ENCODE data around the gene ANXA4. TPM values are rescaled to one million over a fixed set of nuclear protein-coding genes. Genes with fewer than 3 reads are reported as not detected.
"Not testable (repeated sequence)": the region's sequence is repeated elsewhere in the genome, so short reads cannot be mapped to it uniquely, and the experiment has no call there.

ANXA4 gene
- total RNA-seq, 2 experiments from 2014 or later = 14.6 to 17.5 TPM

GRCh38 chr2:69714539-69715220, 27.3 kb upstream of the ANXA4 start:
- DNase-seq (peak; percentile 97), ATAC-seq (peak; percentile 96)
- intact Hi-C loops (cut with micrococcal nuclease) = loop anchor here (2.0 to 5.0 kb wide), 2 partner anchors 67 to 154 kb away; no protein-coding TSS in a partner anchor
- H3K27me3 Mint-ChIP-seq; H3K27ac Mint-ChIP-seq; H3K9me3 Mint-ChIP-seq; H3K4me3 Mint-ChIP-seq; POLR2A ChIA-PET; H3K36me3 Mint-ChIP-seq (ENCODE audit: low read depth): not testable (repeated sequence)
- H3K4me1 Mint-ChIP-seq (ENCODE audit: low read depth) = peaks cover 16% of the 10 kb centered on the region
- CTCF ChIA-PET = interaction anchor here (0.6 to 9.3 kb wide), 23 partner anchors 9 to 341 kb away, joined by 3 to 76 read pairs (median 5); partner anchors contain the start of gene AAK1
- TF ChIP-seq CTCF (IDR thresholded peaks at IDR 0.05) = peak; percentile 80

- no peak overlapping the region for H3K27ac Mint-ChIP-seq
- POLR2A ChIA-PET = no interaction called here
- H3K27me3 Mint-ChIP-seq = no peaks in the 10 kb centered on the region
- TF ChIP-seq CTCF (IDR thresholded peaks at IDR 0.05) = no peak
- intact Hi-C loops (cut with micrococcal nuclease) = loop anchor here (2.0 kb wide), 1 partner anchor 155 kb away; no protein-coding TSS in a partner anchor
- peaks cover 16% of the 10 kb centered on the region for H3K4me1 Mint-ChIP-seq (ENCODE audit: low read depth)
- no peaks in the 10 kb centered on the region for H3K36me3 Mint-ChIP-seq (ENCODE audit: low read depth)
- no peak for DNase-seq
- no peak overlapping the region for H3K4me3 Mint-ChIP-seq
- CTCF ChIA-PET = interaction anchor here (0.9 to 9.3 kb wide), 11 partner anchors 9 to 282 kb away, joined by 3 to 76 read pairs (median 3); partner anchors contain the start of gene AAK1
- peak; percentile 18 for ATAC-seq
- H3K9me3 Mint-ChIP-seq = no peaks in the 10 kb centered on the region
Observed at GRCh38 chr2:69715964-69716363, 26.0 kb upstream of the ANXA4 start.

GRCh38 chr2:69716555-69717120, 25.3 kb upstream of the ANXA4 start:
- DNase-seq (no peak), ATAC-seq (no peak)
- Mint-ChIP-seq H3K27me3 (no peaks in the 10 kb centered on the region), H3K27ac (no peak overlapping the region), H3K4me3 (no peak overlapping the region), H3K9me3 (no peaks in the 10 kb centered on the region), H3K4me1 (ENCODE audit: low read depth) (peaks cover 13% of the 10 kb centered on the region), H3K36me3 (ENCODE audit: low read depth) (no peaks in the 10 kb centered on the region)
- intact Hi-C loops (cut with micrococcal nuclease) = no loop called here
- ChIA-PET POLR2A (interaction anchor here (0.7 kb wide), 1 partner anchor 157 kb away, joined by 3 read pairs; no protein-coding TSS in a partner anchor), CTCF (interaction anchor here (0.9 to 9.3 kb wide), 13 partner anchors 8 to 283 kb away, joined by 3 to 76 read pairs (median 3); partner anchors contain the start of gene AAK1)
- no peak for TF ChIP-seq CTCF (IDR thresholded peaks at IDR 0.05)

GRCh38 chr2:69717186-69717585, 24.7 kb upstream of the ANXA4 start:
- intact Hi-C loops (cut with micrococcal nuclease) = no loop called here
- H3K36me3 Mint-ChIP-seq (ENCODE audit: low read depth) = no peaks in the 10 kb centered on the region
- H3K27me3 Mint-ChIP-seq = no peaks in the 10 kb centered on the region
- DNase-seq = no peak
- ChIA-PET POLR2A (interaction anchor here (0.7 kb wide), 1 partner anchor 158 kb away, joined by 3 read pairs; no protein-coding TSS in a partner anchor), CTCF (interaction anchor here (1.0 to 9.3 kb wide), 11 partner anchors 8 to 157 kb away, joined by 3 to 76 read pairs (median 3); partner anchors contain the start of gene AAK1)
- no peak overlapping the region for H3K27ac Mint-ChIP-seq
- peaks cover 12% of the 10 kb centered on the region for H3K4me1 Mint-ChIP-seq (ENCODE audit: low read depth)
- H3K9me3 Mint-ChIP-seq = no peaks in the 10 kb centered on the region
- no peak for TF ChIP-seq CTCF (IDR thresholded peaks at IDR 0.05)
- H3K4me3 Mint-ChIP-seq = no peak overlapping the region
- ATAC-seq = no peak

GRCh38 chr2:69717861-69718273, 24.1 kb upstream of the ANXA4 start:
- ATAC-seq = no peak

More at GRCh38 chr2:69717861-69718273, 24.1 kb upstream of the ANXA4 start:
- intact Hi-C loops (cut with micrococcal nuclease) = no loop called here
- no peak overlapping the region for H3K27ac Mint-ChIP-seq
- H3K36me3 Mint-ChIP-seq (ENCODE audit: low read depth) = no peaks in the 10 kb centered on the region
- no peak for DNase-seq
- TF ChIP-seq CTCF (IDR thresholded peaks at IDR 0.05) = no peak
- H3K27me3 Mint-ChIP-seq = no peaks in the 10 kb centered on the region
- peaks cover 12% of the 10 kb centered on the region for H3K4me1 Mint-ChIP-seq (ENCODE audit: low read depth)
- CTCF ChIA-PET = interaction anchor here (1.2 to 9.3 kb wide), 3 partner anchors 99 to 152 kb away, joined by 3 to 76 read pairs (median 7); no protein-coding TSS in a partner anchor
- no peak overlapping the region for H3K4me3 Mint-ChIP-seq
- POLR2A ChIA-PET = no interaction called here
- no peaks in the 10 kb centered on the region for H3K9me3 Mint-ChIP-seq
